ENCODE data around the gene TTC33.

TTC33 gene

DNA sequence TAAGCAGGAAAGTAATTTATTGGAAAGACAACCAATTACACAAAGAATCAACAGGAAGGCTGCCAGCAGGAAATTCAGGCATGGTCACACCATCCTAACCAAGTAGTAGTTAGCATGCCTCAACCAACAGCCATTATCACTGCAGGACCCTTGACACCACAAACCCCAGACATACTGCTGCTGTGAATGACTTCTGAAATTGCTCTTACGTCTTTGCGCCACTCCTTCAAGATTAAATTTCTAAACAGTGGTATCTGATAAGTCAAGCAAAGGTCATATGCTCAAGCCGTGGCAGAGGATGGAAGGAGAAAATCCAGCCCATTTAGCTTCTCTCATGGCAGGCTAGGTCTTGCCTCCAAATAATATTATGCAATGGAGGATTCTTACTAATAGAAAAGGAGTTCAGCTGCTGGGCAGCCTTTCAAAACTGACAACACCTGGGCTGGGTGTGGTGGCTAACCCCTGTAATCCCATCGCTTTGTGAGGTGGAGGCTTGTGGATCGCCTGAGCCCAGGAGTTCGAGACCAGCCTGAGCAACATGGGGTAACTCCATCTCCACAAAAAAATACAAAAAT, 81.0 kb downstream of the TTC33 start:
- H3K4me1 ChIP-seq (ENCODE audit: insufficient read depth, insufficient read length), result no peaks in the 10 kb centered on the region

DNA sequence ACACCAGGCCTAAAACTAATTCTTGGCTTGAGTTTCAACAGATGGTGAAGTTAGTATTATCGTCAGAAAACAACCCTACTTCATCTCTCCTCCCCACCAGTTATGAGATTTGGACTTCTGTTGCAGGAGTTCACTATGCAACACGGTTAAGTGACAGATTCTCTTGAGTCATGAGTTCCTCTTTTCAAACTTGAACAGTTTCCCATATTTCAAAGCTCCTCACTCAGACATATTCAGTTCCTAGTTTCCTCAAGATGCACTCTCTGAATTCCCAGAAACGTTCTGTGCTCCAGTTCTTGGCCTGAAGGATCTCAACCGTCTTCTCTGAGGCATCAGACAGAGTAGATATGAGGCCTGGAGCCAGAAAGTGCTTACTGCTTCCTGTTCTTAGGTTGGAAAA, 83.3 kb downstream of the TTC33 start:
- Histone ChIP-seq H3K36me3 (ENCODE audit: insufficient read depth, insufficient read length, low read length) (no peaks in the 10 kb centered on the region), H3K9me3 (ENCODE audit: insufficient read depth, low read length) (no peaks in the 10 kb centered on the region), H3K27me3 (ENCODE audit: insufficient read depth, insufficient read length) (no peaks in the 10 kb centered on the region), H3K4me3 (ENCODE audit: insufficient read length, low read depth) (no peak overlapping the region), H3K4me1 (ENCODE audit: insufficient read depth, insufficient read length) (no peaks in the 10 kb centered on the region), H3K9ac (ENCODE audit: insufficient read length, low read depth) (no peak overlapping the region)
- no peak for DNase-seq (ENCODE audit: low read depth, low spot score)
- TF ChIP-seq YY1 (IDR thresholded peaks at IDR 0.05; ENCODE audit: insufficient read depth, insufficient read length), result no peak

More for the DNA sequence above, 81.0 kb downstream of the TTC33 start:
- no peaks in the 10 kb centered on the region for H3K9me3 ChIP-seq (ENCODE audit: insufficient read depth, low read length)
- H3K36me3 ChIP-seq (ENCODE audit: insufficient read depth, insufficient read length, low read length), result no peaks in the 10 kb centered on the region
- H3K27me3 ChIP-seq (ENCODE audit: insufficient read depth, insufficient read length), result peaks cover 11% of the 10 kb centered on the region
- TF ChIP-seq SUZ12 (IDR thresholded peaks at IDR 0.05; ENCODE audit: extremely low read depth, insufficient read depth, insufficient read length), result no peak
- TF ChIP-seq YY1 (IDR thresholded peaks at IDR 0.05; ENCODE audit: insufficient read depth, insufficient read length), result no peak
- TF ChIP-seq ZNF274 (IDR thresholded peaks at IDR 0.05; ENCODE audit: low read depth, low read length), result no peak
- no peak for DNase-seq (ENCODE audit: low read depth, low spot score)
- no peak overlapping the region for H3K4me3 ChIP-seq (ENCODE audit: insufficient read length, low read depth)
- H3K9ac ChIP-seq (ENCODE audit: insufficient read length, low read depth), result no peak overlapping the region

DNA sequence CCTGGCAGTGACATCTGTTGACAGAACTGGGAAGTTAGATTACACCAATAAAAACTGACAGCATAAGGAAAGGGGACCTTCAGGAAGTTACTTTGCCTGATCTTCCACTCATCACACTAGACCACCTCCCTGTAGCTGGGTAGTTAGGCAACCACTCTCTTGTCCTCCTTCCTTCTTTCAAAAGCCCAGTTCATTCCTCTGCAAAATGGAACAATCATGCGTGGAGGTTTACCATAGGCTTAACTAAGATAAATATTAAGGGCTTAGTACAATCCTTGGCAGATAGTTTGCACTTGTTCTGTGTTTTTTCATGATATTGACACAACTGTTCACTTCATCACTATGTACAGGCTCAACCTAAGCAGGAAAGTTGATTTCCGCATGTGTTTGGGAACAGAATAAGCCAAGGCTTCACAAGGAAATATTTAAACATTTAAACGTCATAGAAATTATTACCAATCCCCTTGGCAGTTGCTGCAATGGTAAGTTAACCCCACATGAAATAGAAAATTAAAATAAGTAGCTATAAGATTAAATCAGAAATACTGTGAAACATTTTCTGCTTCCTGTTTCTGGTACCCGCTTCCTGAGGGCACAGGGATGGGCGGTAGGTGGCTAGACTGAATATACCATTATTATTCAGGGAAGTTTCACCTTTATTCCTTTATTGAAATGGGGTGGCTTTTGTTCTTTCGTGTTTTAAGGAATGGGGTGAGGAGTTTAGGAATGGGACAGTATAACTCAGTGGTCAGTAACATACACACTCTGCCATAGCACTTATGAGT, 86.0 kb downstream of the TTC33 start:
- Histone ChIP-seq H3K36me3 (ENCODE audit: insufficient read depth, insufficient read length, low read length) (no peaks in the 10 kb centered on the region), H3K27me3 (ENCODE audit: insufficient read depth, insufficient read length) (no peaks in the 10 kb centered on the region), H3K9ac (ENCODE audit: insufficient read length, low read depth) (no peak overlapping the region), H3K4me3 (ENCODE audit: insufficient read length, low read depth) (no peak overlapping the region), H3K9me3 (ENCODE audit: insufficient read depth, low read length) (no peaks in the 10 kb centered on the region), H3K4me1 (ENCODE audit: insufficient read depth, insufficient read length) (no peaks in the 10 kb centered on the region)
- no peak for DNase-seq (ENCODE audit: low read depth, low spot score)
- no peak for TF ChIP-seq ZNF274 (IDR thresholded peaks at IDR 0.05; ENCODE audit: low read depth, low read length)
- no peak for TF ChIP-seq YY1 (IDR thresholded peaks at IDR 0.05; ENCODE audit: insufficient read depth, insufficient read length)
- TF ChIP-seq SUZ12 (IDR thresholded peaks at IDR 0.05; ENCODE audit: extremely low read depth, insufficient read depth, insufficient read length), result no peak

DNA sequence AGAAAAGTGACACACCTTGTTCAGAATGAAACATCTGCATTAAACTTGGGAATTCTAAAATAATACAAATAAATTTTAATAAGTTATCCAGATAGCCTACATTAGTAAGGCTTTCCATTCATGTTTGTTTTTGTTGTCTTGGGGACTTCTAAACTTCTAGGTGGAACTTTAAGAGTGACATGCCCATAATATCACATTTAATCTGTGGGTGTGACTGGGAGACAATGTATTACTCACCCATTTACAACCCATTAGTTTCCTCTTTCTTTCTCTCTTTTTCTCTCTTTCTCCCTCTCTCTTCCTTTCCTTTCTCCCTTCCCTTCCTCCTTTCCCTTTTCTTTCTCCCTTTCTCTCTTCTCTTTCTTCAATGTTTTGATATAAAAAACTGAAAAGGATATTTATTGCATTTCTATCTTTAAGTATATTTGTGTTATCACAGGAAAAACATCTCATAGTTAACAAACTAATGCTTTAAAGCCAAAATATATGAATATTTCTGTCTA, 88.5 kb downstream of the TTC33 start:
- H3K9ac ChIP-seq (ENCODE audit: insufficient read length, low read depth), result no peak overlapping the region
- no peaks in the 10 kb centered on the region for H3K9me3 ChIP-seq (ENCODE audit: insufficient read depth, low read length)
- no peak for DNase-seq (ENCODE audit: low read depth, low spot score)
- no peaks in the 10 kb centered on the region for H3K36me3 ChIP-seq (ENCODE audit: insufficient read depth, insufficient read length, low read length)
- H3K4me1 ChIP-seq (ENCODE audit: insufficient read depth, insufficient read length), result no peaks in the 10 kb centered on the region
- no peaks in the 10 kb centered on the region for H3K27me3 ChIP-seq (ENCODE audit: insufficient read depth, insufficient read length)
- TF ChIP-seq SUZ12 (IDR thresholded peaks at IDR 0.05; ENCODE audit: extremely low read depth, insufficient read depth, insufficient read length) (no peak), ZNF274 (IDR thresholded peaks at IDR 0.05; ENCODE audit: low read depth, low read length) (no peak), YY1 (IDR thresholded peaks at IDR 0.05; ENCODE audit: insufficient read depth, insufficient read length) (no peak)
- H3K4me3 ChIP-seq (ENCODE audit: insufficient read length, low read depth), result no peak overlapping the region

DNA sequence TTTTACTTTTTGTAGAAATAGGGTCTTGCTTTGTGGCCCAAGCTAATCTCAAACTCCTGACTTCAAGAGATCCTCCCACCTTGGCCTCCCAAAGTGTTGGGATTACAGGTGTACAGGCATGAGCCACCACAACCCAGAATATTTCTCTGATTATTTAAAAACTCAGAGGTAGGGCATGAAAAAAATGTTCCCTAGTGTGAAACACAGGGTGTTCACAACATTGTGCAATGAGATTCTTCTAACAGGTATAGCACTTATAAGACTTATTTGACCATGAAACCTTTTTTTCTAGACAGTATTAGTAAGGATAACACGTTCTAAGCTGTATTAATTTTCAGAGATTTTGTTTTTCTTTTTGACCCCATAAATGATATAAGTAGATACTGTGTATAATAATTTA, 89.1 kb downstream of the TTC33 start:
- Histone ChIP-seq H3K36me3 (ENCODE audit: insufficient read depth, insufficient read length, low read length) (no peaks in the 10 kb centered on the region), H3K4me3 (ENCODE audit: insufficient read length, low read depth) (no peak overlapping the region), H3K4me1 (ENCODE audit: insufficient read depth, insufficient read length) (no peaks in the 10 kb centered on the region), H3K27me3 (ENCODE audit: insufficient read depth, insufficient read length) (no peaks in the 10 kb centered on the region), H3K9ac (ENCODE audit: insufficient read length, low read depth) (no peak overlapping the region), H3K9me3 (ENCODE audit: insufficient read depth, low read length) (no peaks in the 10 kb centered on the region)
- DNase-seq (ENCODE audit: low read depth, low spot score), result no peak
- no peak for TF ChIP-seq YY1 (IDR thresholded peaks at IDR 0.05; ENCODE audit: insufficient read depth, insufficient read length)
- no peak for TF ChIP-seq ZNF274 (IDR thresholded peaks at IDR 0.05; ENCODE audit: low read depth, low read length)
- no peak for TF ChIP-seq SUZ12 (IDR thresholded peaks at IDR 0.05; ENCODE audit: extremely low read depth, insufficient read depth, insufficient read length)

DNA sequence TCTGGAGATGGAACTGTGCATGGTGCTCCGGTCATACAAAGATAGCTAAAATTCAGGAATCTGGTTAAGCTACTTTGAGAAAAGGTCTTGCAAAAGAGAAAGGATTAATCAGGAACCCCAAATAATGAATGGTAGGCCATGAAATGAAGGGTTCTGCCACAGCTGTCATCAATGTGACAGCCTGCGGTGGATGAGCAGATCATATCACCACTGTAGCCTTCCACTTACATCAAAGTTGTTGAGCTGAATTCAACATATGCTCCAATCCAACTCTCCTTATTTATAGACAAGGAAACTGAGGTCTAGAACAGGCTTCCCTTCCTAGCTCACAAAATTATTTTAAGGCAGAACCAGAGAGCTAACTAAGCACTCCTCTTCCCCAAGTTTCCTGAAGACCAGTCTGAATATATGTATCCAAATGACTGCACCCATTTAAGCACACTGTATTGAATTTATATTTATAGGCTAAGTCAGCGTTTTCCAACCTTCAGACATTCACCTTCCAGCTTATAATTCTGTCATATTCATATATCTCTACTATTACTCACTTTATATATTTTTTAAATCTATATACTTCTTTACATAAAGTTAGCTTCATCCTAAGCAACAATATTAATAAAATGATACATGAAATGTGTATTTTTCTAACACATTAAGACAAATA, 90.0 kb downstream of the TTC33 start:
- H3K4me1 ChIP-seq (ENCODE audit: insufficient read depth, insufficient read length), result no peaks in the 10 kb centered on the region
- H3K9ac ChIP-seq (ENCODE audit: insufficient read length, low read depth), result no peak overlapping the region
- H3K4me3 ChIP-seq (ENCODE audit: insufficient read length, low read depth), result no peak overlapping the region
- no peaks in the 10 kb centered on the region for H3K9me3 ChIP-seq (ENCODE audit: insufficient read depth, low read length)
- DNase-seq (ENCODE audit: low read depth, low spot score), result no peak
- no peaks in the 10 kb centered on the region for H3K27me3 ChIP-seq (ENCODE audit: insufficient read depth, insufficient read length)
- TF ChIP-seq ZNF274 (IDR thresholded peaks at IDR 0.05; ENCODE audit: low read depth, low read length) (no peak), SUZ12 (IDR thresholded peaks at IDR 0.05; ENCODE audit: extremely low read depth, insufficient read depth, insufficient read length) (no peak), YY1 (IDR thresholded peaks at IDR 0.05; ENCODE audit: insufficient read depth, insufficient read length) (no peak)
- no peaks in the 10 kb centered on the region for H3K36me3 ChIP-seq (ENCODE audit: insufficient read depth, insufficient read length, low read length)

DNA sequence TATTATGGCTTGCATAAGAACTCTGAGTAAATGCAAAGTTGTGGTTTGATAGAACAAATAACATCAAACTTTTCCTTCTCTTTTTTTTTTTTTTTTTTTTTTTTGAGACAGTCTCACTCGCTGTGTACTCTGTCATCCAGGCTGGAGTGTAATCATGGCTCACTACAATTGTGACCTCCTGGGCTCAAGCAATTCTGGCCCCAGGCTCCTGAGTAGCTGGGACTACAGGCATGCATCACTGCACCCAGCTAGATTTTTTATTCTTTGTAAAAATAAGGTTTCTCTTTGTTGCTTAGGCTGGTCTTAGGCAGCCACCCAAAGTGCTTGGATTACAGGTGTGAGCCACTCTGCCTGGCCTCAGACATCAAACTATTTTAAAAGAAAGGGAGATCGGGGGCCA, 95.0 kb downstream of the TTC33 start:
- Histone ChIP-seq H3K36me3 (ENCODE audit: insufficient read depth, insufficient read length, low read length) (no peaks in the 10 kb centered on the region), H3K9ac (ENCODE audit: insufficient read length, low read depth) (no peak overlapping the region), H3K9me3 (ENCODE audit: insufficient read depth, low read length) (no peaks in the 10 kb centered on the region), H3K27me3 (ENCODE audit: insufficient read depth, insufficient read length) (no peaks in the 10 kb centered on the region), H3K4me3 (ENCODE audit: insufficient read length, low read depth) (no peak overlapping the region), H3K4me1 (ENCODE audit: insufficient read depth, insufficient read length) (no peaks in the 10 kb centered on the region)
- no peak for DNase-seq (ENCODE audit: low read depth, low spot score)
- no peak for TF ChIP-seq SUZ12 (IDR thresholded peaks at IDR 0.05; ENCODE audit: extremely low read depth, insufficient read depth, insufficient read length)
- TF ChIP-seq ZNF274 (IDR thresholded peaks at IDR 0.05; ENCODE audit: low read depth, low read length), result no peak
- no peak for TF ChIP-seq YY1 (IDR thresholded peaks at IDR 0.05; ENCODE audit: insufficient read depth, insufficient read length)

Data from NT2/D1 (cell line).